HUES64 (cell line): ENCODE results near the gene SEMA4C.

Source experiments
- H3K27ac ChIP-seq: 2 replicates; pipeline ENCODE4 v1.7.0; 2013; ENCODE audit warnings: low read depth, low read length, inconsistent platforms
- H3K27me3 ChIP-seq: 2 replicates; pipeline ENCODE4 v1.6.1; 2013; ENCODE audit warnings: mild to moderate bottlenecking, low read length; ENCODE audit not compliant: insufficient read depth
- H3K36me3 ChIP-seq: 2 replicates; pipeline ENCODE4 v1.6.1; 2013; ENCODE audit warnings: mild to moderate bottlenecking, low read length; ENCODE audit not compliant: insufficient read depth
- H3K4me1 ChIP-seq: 2 replicates; pipeline ENCODE4 v1.6.1; 2013; ENCODE audit warnings: mild to moderate bottlenecking, low read length, moderate library complexity; ENCODE audit not compliant: insufficient read depth
- H3K4me3 ChIP-seq: 2 replicates; pipeline ENCODE4 v1.5.1; 2013; ENCODE audit warnings: mild to moderate bottlenecking, low read length, moderate library complexity
- H3K9ac ChIP-seq: 2 replicates; pipeline ENCODE4 v1.6.1; 2013; ENCODE audit warnings: mild to moderate bottlenecking, low read depth, low read length
- H3K9me3 ChIP-seq: 2 replicates; pipeline ENCODE4 v1.6.1; 2013; ENCODE audit warnings: low read depth, low read length; ENCODE audit not compliant: insufficient read depth
- WGBS: fragments of 150-250, 120-280 bp; methylation state at CpG from one replicate; pipeline ENCODE4 v1.1.7; 2013; ENCODE audit warnings: missing lambda C conversion rate; 5-methylcytosine and 5-hydroxymethylcytosine counted together

The SEMA4C gene

DNA sequence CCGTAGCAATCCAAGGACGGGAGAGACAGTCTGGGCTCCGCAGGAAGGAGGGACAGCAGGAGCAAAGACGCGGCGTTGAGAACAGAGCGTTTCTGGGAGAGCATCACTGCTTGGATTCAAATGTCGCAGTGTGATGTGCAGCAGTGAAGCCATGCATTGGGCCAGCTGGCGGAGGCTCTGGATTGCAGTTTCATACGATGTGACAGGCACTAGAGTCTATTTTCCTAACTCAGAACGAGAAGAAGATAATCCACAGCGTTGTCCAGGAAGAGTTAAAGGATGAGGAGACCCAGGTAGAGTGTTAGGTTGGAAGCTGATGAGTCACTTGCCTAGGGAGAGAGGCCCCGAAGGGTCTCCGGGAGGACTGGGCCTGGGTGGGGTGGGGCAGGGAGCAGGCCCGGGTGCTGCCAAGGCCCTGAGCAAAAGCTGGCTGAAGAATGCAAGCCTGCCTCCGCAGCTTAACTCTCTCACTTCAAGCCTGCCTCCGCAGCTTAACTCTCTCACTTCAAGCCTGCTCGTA, 17.7 kb upstream of the SEMA4C start:
- WGBS, result 77% methylated on average over 18 of the region's 18 CpGs
- no peak overlapping the region for H3K27ac ChIP-seq
- H3K4me3 ChIP-seq, result no peak overlapping the region
- H3K4me1 ChIP-seq, result peaks cover 28% of the 10 kb centered on the region
- H3K36me3 ChIP-seq, result no peaks in the 10 kb centered on the region
- no peak overlapping the region for H3K9ac ChIP-seq
- H3K9me3 ChIP-seq, result no peaks in the 10 kb centered on the region
- H3K27me3 ChIP-seq, result no peaks in the 10 kb centered on the region

DNA sequence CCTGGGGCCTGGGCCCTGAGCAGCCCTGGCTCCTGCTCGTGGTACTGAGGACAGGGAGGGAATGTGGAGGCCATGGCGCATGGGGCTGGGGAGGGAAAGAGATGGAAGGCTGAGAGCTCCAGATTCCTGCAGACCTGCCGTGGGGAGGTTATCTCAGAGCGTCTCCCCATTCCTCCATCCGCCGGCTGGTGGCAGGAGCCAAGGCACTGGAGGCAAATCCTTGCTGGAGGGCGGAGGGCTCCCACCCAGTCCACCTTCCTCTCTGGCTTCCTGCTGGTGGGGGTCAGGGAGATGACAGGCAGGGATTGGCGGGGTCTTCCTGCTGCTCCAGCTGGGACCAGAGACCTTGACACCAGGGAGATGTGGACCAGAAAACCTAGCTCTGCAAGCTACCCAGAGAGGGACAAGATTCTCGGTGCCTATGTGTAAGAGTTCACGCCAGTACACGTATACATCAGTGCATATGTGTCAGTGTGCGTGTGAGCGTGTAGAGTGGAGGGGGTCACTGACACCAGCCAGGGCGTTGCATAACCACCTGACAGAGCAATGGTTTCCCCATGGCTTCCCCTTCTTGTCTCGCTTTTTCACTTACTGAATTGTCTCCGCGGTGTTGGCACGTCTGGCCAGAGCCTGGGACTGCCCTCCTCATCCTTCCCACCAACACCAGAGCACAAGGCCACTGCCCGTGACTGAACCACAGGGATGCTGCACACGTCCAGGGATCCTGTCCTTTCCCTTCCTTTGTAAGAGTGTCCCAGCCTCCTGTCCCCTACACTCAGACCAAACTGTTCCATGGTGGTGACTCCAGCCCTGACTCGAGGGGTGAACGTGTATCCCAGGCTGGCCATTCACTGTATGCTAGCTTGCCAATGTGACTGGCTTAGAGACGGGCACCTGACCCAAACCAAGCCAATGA, 15.8 kb upstream of the SEMA4C start:
- Histone ChIP-seq H3K27me3 (no peaks in the 10 kb centered on the region), H3K36me3 (no peaks in the 10 kb centered on the region), H3K9me3 (no peaks in the 10 kb centered on the region), H3K4me1 (peaks cover 33% of the 10 kb centered on the region), H3K4me3 (no peak overlapping the region), H3K27ac (no peak overlapping the region), H3K9ac (no peak overlapping the region)
- WGBS, result 92% methylated on average over 23 of the region's 23 CpGs

DNA sequence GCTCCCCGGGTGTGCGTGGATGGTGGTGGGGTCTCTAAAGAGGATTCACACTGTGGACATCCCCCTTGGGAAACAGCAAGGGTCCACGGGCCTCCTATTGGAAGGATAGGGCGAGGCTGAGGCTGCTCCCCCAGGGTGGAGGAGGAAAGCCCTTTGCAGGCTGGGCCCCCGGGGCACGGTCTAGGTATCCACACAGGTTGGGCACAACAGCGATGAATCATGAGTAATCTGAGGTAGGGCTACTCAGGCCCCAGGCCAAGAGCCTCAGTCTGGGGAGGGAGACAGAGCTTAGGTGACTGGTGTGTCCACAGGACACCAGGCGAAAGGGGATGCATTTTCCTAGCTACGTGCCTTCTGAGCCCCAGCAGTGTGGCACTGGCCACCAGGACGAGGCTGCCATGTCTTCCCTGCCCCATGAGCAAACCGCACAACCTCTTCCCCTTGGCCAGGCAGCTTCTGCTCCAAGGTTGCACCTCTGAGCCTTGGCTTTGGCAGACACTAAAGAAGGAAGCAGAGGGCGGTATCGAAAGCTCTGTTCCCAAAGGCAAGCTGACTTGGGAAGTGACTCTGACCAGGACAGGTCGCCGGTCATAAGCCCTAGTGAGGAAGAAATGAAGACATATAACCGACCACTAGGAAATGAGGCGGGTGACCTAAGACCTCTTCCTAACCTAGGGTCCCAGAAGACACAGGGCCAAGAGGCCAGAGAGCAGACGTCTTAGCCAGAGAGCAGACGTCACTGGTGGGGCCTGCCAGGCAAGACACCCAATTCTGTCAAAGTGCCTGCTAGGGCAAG, 14.6 kb upstream of the SEMA4C start:
- peaks cover 39% of the 10 kb centered on the region for H3K4me1 ChIP-seq
- H3K9ac ChIP-seq, result no peak overlapping the region
- no peaks in the 10 kb centered on the region for H3K36me3 ChIP-seq
- H3K27ac ChIP-seq, result no peak overlapping the region
- no peak overlapping the region for H3K4me3 ChIP-seq
- 92% methylated on average over 19 of the region's 19 CpGs for WGBS
- no peaks in the 10 kb centered on the region for H3K27me3 ChIP-seq
- no peaks in the 10 kb centered on the region for H3K9me3 ChIP-seq

- H3K27ac ChIP-seq, result no peak overlapping the region
- 89% methylated on average over 8 of the region's 9 CpGs for WGBS
- no peaks in the 10 kb centered on the region for H3K27me3 ChIP-seq
- no peak overlapping the region for H3K9ac ChIP-seq
- H3K36me3 ChIP-seq, result no peaks in the 10 kb centered on the region
- H3K4me3 ChIP-seq, result no peak overlapping the region
- no peaks in the 10 kb centered on the region for H3K9me3 ChIP-seq
- H3K4me1 ChIP-seq, result peaks cover 39% of the 10 kb centered on the region
Measured at GRCh38 chr2:96883306-96883705, 13.4 kb upstream of the SEMA4C start.

GRCh38 chr2:96882906-96883305, 13.0 kb upstream of the SEMA4C start:
- no peak overlapping the region for H3K27ac ChIP-seq
- WGBS, result 79% methylated on average over 8 of the region's 8 CpGs
- H3K27me3 ChIP-seq, result no peaks in the 10 kb centered on the region
- H3K9ac ChIP-seq, result no peak overlapping the region
- peaks cover 35% of the 10 kb centered on the region for H3K4me1 ChIP-seq
- H3K36me3 ChIP-seq, result no peaks in the 10 kb centered on the region
- no peak overlapping the region for H3K4me3 ChIP-seq
- H3K9me3 ChIP-seq, result no peaks in the 10 kb centered on the region

DNA sequence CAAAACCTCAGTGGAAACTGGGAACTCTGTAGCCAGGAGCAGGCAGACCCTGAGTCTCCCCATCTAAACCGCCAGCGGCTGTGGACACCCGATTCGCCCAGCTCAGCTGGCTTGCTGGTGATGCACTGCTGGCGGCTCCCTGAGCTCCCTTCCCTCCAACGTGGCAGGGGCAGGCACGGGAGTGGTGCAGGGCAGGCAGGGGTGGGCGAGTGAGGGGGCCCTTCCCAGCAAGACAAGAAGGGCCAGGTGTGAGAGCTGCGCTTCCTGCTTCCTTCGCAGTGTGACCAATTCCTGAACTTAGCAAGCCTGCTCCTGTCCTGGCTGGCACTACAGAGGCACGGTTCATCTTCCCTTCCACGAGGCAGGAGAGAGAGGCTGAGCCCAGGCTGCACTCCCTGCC, 12.3 kb upstream of the SEMA4C start:
- Histone ChIP-seq H3K27me3 (no peaks in the 10 kb centered on the region), H3K4me1 (peaks cover 30% of the 10 kb centered on the region), H3K9me3 (no peaks in the 10 kb centered on the region), H3K9ac (no peak overlapping the region), H3K27ac (peak overlapping the region; percentile 74), H3K36me3 (no peaks in the 10 kb centered on the region), H3K4me3 (no peak overlapping the region)
- WGBS, result 32% methylated on average over 12 of the region's 12 CpGs

DNA sequence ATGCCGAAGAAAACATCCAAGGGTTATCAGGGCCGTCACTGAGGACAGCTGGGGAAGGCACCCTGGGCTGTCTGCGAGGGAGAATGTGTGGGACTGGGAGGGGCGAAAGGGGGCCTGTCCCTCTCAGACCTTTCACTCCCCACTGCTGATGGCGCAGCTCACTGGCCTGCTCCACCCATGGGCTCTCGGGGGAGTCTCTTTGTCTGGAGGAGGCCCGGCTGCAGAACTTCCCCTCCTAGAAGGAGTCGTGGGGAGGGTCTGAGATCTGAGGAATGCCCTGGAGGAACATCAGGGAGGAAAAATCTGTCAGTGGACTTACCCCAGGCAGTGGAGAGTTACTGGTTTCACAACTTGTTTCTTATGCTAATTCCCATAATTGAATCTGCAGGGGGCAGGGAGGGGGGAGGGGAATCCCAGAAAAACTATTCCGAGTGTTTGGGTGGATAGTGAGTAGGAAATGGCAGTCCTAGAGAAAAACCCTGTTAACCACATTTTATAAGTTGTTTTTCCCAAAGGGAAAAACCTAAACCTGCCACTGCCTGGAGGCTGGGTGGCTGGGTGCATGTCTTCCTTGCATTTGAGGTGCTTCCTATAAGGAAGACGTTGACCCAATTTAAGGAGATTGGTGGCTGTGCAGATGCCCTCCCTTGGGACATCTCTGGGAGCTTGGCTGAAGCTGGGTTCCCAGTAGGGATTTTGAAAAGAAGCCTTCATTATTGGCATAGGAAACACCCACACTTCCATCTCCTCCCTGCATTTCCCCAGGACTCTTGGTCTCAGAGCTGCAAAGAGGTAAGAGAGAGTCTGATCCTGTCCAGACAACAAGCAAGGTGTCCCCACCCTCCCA, 11.7 kb upstream of the SEMA4C start:
- Histone ChIP-seq H3K9ac (peak overlapping the region; percentile 23; the same call in 1 of the 2 replicates), H3K9me3 (no peaks in the 10 kb centered on the region), H3K4me1 (peaks cover 36% of the 10 kb centered on the region), H3K36me3 (no peaks in the 10 kb centered on the region), H3K27ac (peak overlapping the region; percentile 74), H3K27me3 (no peaks in the 10 kb centered on the region), H3K4me3 (peak overlapping the region; percentile 24; the same call in 1 of the 2 replicates)
- WGBS, result 13% methylated on average over 6 of the region's 10 CpGs

- Histone ChIP-seq H3K9ac (peak overlapping the region; percentile 23; the same call in 1 of the 2 replicates), H3K27me3 (no peaks in the 10 kb centered on the region), H3K36me3 (no peaks in the 10 kb centered on the region), H3K4me3 (no peak overlapping the region), H3K9me3 (no peaks in the 10 kb centered on the region), H3K27ac (peak overlapping the region; percentile 71), H3K4me1 (peaks cover 41% of the 10 kb centered on the region)
- WGBS, result 85% methylated on average over 6 of the region's 6 CpGs
Measured at GRCh38 chr2:96880891-96881273, 11.0 kb upstream of the SEMA4C start.

DNA sequence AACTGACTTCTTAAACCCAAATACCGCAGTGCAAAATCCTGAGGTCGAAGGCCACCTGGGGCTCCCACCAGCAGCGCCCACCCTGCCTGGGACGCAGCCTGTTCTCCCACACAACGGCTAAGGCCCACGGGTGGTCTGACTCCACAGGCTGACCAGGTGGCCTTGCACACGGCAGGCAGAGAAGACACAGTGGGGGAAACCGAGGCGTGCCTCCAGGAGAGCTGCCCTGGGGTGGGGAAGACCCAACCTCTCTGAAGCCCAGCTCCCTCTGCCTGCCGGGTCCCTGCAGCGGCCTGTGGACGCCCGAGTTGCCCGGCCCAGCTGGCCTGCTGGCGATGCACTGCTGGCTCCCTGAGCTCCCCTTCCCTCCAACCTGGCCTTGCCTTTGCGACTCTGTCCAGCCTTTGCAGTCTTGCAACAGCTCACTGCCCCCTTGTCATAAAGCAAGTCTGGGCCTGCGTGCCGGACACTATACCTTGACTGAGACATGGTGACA, 9.7 kb upstream of the SEMA4C start:
- Histone ChIP-seq H3K27ac (no peak overlapping the region), H3K4me1 (peaks cover 51% of the 10 kb centered on the region), H3K9me3 (no peaks in the 10 kb centered on the region), H3K4me3 (no peak overlapping the region), H3K27me3 (no peaks in the 10 kb centered on the region), H3K36me3 (no peaks in the 10 kb centered on the region), H3K9ac (no peak overlapping the region)
- 93% methylated on average over 18 of the region's 18 CpGs for whole genome bisulfite sequencing

DNA sequence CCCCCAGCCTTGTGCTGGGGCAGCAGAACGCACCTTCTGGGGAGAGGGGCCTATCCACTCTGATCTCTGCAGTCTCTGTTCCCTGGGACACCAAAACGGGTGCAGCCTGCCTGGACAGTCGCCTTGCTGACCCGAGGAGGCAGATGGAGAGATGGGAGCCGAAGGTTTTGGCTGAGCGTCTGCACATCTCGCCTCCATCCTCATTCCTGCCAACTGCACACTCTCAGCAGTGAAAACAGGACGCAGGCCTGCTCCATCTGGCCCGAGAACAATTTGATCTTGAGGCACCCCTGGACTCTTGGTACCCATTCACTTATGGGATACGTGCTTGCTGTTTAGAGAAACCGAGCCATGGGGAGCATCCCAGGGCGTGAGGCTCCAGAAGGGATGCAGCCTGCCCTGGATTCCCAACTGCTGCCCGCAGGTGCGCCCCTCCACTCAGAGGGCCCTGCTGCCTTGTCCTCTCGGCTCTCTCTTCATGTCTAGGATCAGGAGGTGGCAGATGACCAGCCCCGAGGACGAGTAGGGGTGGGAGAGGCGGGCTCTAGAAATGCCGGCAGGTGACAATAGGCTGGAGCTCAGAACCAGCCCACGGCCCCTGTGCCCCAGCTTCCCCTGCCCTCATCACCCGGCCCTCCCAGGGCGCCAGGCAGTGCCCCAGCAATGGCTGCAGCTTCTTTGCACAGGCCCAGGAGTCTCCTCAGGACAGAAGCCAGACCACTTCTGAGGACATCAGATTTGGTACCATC, 9.1 kb upstream of the SEMA4C start:
- H3K9me3 ChIP-seq, result no peaks in the 10 kb centered on the region
- no peak overlapping the region for H3K4me3 ChIP-seq
- H3K27ac ChIP-seq, result no peak overlapping the region
- H3K9ac ChIP-seq, result no peak overlapping the region
- H3K36me3 ChIP-seq, result no peaks in the 10 kb centered on the region
- 92% methylated on average over 22 of the region's 22 CpGs for WGBS
- H3K4me1 ChIP-seq, result peaks cover 57% of the 10 kb centered on the region
- no peaks in the 10 kb centered on the region for H3K27me3 ChIP-seq
